ENCODE data around the gene CELF2. TPM values are rescaled to one million over a fixed set of nuclear protein-coding genes. Genes with fewer than 3 reads are reported as not detected.

Gene CELF2
- total RNA-seq, 1 donor from 2014 or later = 68.3 TPM

DNA sequence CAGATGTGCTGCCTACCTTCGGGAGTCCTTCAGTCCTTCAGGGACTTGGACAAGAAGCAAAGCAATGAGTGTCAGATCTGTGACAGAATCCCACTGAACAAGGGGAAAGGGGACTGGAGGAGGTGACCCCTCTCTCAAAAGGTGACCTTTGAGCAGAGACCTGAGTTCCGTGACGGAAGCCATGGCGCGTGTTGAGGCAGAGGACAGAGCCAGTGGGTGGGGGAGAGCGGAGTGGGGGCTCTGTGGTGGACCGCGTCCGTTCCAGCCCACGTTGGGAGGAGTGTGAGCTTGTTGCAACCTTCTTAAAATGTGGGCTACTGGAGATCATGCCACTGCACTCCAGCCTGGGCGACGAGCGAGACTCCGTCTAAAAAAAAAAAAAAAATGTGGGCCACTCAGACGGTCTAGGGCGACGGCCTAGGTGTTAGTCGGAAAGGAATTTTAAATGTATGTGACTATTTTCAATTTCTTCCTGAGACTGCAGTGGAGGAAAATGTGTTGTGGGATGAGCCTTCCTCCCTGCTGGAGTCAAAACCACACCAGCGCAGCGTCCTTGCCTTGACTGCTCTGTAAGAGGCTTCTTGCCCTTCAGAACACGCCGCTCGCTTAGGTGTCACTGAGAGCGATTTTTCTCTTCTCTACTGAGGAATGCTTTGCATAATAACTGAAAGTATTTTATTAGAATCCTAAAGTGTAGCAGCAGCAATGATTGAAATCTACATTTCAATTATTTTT is 272.7 kb downstream of the CELF2 start:
- ATAC-seq = no peak
- DNase-seq = no peak
- intact Hi-C loops (cut with micrococcal nuclease) = no loop called here

DNA sequence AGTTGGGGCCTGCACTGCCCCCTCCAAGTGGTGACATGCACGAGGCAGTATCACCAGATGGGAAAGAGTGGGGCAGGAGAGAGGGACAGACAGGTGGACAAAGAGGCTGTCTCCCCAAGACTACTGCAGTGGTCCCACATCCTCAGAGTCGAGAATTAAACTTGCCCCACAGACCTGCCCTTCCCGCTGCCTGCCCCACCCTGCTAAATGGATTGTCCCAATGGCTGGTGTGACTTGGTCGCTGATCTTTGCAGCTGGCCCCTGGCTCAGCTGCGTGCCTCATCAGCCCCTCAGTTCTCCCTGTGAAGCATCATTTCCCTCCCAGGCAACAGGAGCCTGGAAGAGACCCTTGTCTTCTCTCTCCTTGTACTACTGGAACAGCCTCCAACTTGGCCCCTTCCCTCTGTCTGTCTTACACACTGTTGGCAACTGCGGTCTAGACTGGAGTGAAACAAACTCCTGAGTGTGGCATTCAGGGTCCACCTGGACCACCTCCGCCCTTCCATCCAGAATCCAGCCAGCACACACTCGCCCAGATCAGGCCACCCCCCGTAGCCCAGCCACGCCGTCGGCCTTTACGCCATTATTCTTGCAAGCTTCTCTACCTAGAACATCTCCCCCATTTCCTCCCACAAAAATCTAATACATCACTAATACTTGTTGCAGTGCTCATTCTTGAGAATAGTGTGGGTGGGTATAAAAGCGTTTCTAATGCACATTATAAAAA is 275.1 kb downstream of the CELF2 start:
- intact Hi-C loops (cut with micrococcal nuclease) = no loop called here
- no peak for ATAC-seq
- no peak for DNase-seq

DNA sequence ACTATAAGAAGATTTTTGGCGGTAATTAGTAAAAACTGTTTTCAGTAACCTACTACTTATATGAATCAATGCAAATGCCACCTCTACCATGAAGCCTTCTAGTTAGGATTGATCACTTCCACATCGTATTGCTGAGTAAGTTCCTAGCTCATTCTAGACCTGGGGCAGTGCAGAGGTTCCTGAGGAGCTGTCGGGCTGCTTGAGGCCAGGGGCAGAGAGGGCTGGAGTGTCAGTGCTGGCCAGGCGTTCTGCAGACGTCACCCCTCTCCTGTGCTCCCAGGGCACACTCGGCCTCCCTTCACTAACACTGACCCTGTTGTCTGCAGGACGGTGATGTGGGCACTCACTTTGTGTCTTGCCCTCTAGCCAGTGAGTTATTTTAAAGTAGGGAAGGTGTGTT is 275.7 kb downstream of the CELF2 start:
- intact Hi-C loops (cut with micrococcal nuclease) = no loop called here
- DNase-seq (no peak), ATAC-seq (no peak)

DNA sequence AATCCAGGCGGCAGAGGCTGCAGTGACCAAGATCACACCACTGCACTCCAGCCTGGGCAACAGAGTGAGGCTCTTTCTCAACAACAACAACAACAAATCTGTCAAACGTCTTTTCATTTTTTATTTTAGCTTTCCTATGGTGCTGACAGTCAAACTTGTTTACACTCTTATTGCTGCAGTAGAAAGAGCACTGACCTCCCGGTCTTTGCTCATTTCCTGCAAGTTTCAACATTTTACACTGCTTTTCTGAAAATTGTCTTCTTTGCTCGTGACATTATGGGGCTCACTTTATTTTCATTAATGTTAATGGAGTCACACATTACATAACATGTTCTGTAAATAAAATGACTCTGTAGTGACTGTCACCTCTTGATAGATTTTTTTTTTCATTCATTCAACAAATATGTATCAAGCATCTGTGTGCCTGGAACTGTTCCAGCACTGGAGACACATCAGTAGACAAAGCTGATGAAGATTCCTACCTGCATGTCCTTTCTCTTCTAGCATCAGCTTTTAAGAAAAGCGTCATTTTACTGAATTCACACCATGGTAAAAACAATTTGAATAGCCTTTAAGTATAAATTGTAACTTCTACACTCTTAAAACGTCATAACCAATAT is 277.3 kb downstream of the CELF2 start:
- intact Hi-C loops (cut with micrococcal nuclease) = no loop called here
- DNase-seq (no peak), ATAC-seq (no peak)

DNA sequence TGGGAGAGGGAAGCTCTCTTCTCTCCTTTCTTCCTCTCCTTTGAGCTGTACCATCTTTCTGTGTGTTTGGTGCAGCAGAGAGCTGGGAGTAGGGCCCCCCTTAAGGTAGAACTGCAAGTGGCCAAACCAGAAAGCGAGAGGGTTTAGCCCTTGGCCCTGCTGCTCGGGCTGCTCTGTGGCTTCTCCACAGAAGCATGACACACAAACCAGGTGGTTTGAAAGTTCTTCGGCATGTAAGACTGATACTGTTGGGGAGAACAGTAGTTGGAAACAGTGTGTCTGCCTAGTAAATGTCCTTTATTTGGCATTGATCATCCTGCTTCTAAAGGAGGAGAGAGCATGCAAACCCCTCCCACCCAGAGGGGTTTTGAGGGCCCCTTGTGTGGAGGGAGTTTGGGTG is 277.8 kb downstream of the CELF2 start:
- ATAC-seq = no peak
- intact Hi-C loops (cut with micrococcal nuclease) = no loop called here

DNA sequence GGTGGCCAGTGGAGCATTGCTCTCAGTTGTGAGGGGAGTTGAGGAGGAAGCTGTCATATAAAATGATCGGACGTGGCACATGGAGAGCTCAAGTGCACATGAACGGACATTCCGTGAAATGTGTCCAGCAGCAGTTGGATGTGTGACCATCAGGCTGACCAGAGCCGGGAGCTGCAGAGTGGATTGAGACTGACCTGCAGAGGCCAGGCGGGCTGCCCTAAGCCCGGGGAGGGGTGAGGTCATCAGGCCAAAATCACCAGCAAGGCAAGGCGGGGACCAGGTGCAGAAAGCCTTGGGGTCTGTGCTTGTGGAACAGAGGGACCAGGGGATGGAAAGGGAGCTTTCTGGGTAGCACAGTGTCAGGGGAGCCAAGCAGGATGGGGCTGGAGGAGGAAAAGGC is 279.5 kb downstream of the CELF2 start:
- intact Hi-C loops (cut with micrococcal nuclease) = no loop called here
- DNase-seq (no peak), ATAC-seq (no peak)

More for the DNA sequence above, 277.8 kb downstream of the CELF2 start:
- no peak for DNase-seq

DNA sequence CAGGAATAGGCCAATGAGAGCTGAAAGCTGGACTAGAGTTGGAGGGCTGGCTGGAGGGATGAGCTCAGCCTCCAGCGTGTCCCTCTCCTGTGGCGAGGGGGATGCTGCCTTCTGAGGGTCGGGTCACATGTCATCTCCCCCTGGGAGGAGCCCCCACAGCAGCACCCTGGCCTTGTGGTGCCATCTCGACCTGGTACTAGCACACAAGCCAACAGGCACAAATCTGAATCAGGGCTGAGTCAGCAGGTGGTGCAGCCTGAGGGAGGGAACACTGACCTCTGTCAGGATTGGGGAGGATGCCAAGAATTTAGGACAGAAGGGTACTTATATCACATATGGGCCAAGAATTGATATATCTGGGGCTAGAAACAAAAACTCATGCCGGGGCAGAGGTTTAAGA is 280.4 kb downstream of the CELF2 start:
- DNase-seq = no peak
- intact Hi-C loops (cut with micrococcal nuclease) = no loop called here
- peak; percentile 36 for ATAC-seq

DNA sequence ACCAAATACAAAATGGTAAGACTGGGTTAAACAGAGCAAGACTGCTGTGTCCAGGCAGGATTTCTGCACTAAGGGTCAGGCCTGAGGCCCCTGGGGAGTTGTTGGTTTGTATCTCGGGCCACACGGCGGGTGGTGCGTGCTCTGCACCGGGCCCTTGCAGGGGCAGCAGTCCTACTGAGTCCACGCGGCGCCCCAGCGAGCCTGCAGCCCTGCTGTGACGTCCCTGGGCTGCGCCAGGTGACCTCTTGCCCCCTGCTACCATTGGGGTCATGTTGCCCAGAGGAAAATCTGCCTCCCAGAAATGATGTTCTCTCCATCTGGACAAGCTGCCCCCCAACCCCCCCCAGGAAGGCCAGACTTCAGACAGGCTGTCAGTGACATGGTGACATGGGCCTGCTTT is 281.5 kb downstream of the CELF2 start:
- no peak for DNase-seq
- intact Hi-C loops (cut with micrococcal nuclease) = no loop called here
- no peak for ATAC-seq

DNA sequence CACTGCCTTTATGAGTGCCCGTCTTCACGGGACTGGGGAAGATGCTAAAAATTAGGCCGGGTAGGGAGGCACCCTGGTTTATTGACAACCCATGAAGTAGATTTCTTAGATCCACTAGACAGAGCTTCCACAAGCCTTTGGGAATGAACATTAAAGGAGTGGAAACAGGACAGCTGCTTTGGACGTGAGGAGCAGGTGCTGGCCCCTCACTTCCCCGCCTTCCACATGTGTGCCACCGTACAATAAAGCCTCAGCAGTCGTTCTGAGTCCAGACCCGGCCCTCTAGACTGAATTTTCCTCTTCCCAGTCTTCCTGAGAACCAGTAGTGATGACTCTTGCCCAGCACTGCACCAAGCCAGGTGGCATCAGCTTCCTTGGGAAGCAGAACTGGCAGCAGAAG is 282.4 kb downstream of the CELF2 start:
- intact Hi-C loops (cut with micrococcal nuclease) = no loop called here
- ATAC-seq = no peak
- DNase-seq = no peak

DNA sequence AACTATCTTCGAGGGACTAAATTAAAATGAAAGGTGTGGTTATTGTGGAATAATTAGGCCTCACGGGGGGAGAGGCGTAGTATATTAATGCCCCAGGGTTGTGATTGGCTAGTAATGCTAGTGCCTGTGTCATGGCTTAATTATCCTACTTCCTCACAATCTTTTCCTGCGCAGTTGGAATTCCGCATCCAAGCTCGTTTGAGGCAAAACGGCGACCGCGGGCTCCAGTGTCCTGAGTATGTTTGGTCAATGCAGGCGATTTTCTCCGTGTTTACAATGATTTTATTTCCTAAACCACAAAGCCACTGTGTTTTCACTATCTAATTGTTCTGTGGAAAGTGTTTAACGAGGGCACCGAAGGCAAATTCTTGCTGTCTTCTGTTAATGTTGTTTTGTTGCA is 282.9 kb downstream of the CELF2 start:
- no peak for ATAC-seq
- DNase-seq = no peak
- intact Hi-C loops (cut with micrococcal nuclease) = no loop called here

DNA sequence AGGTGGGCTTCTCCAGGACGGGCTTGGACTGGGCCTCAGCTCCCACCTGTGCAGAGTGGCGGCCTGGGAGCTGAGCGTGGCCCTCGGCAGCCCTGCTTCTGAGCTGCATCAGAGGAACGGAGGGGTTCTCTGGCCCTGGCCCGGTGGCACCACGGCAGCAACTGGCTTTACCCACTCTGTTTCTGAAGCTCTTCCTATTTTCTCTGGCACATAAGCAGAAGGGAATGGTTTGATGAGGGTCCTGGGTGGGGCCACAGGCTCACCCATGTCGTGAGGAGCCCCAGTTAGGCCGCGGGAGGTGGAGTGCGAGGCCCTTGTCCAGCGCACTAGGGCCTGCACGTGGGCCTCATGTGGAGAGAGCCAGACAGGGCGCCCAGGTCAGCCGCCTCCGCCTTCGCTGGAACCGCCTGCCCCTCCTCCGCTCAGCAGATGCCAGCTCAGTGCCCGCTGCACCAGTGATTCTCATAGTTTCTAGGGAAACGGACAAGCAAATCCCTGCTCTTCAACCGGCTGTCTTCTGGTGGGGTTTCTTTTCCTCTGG is 284.0 kb downstream of the CELF2 start:
- ATAC-seq (peak; percentile 12), DNase-seq (no peak)
- intact Hi-C loops (cut with micrococcal nuclease) = no loop called here

DNA sequence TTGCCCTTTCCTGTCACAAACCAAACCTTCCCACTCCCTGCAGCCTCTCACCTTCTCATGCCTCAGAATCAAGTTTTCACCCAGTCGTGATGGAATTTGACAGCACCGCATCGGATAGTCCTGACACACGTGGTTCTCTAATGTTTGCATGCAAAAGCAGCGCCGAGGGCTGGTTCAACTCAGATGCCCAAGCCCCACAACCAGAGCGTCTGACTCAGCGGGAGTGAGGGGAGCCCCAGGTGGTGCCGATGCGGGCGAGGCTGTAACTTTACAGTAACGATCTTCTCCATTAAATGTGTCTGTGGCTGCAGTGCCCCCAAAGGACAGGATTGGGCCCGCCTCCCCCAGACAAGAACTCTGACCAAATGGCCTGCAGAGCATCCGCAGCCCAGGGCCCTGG is 284.5 kb downstream of the CELF2 start:
- ATAC-seq = no peak
- intact Hi-C loops (cut with micrococcal nuclease) = no loop called here
- no peak for DNase-seq

DNA sequence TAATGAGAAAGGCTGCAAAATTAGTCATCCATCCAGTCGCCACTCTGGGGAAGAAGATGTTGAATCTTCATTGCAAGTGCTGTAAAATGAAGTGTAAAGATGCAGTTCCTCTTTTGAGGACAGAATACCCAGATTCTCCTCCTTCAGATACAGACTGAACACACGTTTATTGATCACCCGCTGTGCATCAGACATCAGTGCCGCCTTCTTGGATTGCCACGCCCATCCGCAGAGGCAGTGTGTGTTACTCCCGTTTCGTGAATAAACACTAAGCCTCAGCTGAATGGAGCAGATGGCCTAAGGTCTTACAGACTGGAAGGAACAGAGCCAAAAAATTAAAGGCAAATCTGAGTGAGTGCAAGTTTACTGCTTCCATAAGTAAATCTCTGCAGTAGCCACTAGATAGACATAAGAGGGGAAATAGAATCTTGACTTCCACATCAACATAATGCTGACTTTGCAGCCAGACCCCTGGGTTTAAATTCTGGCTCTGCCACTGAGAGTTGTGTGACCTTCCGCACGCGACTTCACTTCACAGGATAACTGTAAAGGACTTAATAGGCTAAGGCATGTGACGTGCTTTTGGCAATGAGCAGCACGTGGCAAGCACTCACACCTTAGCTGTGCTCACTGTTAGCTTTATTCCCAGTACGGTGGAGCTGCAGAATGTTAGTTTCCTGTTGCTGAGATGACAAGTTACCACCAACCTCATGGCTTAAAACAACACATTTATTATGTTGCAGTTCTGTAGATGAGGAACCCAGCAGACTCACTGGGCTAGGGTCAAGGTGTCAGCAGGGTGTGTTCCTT is 285.9 kb downstream of the CELF2 start:
- intact Hi-C loops (cut with micrococcal nuclease) = no loop called here
- DNase-seq (no peak), ATAC-seq (no peak)

DNA sequence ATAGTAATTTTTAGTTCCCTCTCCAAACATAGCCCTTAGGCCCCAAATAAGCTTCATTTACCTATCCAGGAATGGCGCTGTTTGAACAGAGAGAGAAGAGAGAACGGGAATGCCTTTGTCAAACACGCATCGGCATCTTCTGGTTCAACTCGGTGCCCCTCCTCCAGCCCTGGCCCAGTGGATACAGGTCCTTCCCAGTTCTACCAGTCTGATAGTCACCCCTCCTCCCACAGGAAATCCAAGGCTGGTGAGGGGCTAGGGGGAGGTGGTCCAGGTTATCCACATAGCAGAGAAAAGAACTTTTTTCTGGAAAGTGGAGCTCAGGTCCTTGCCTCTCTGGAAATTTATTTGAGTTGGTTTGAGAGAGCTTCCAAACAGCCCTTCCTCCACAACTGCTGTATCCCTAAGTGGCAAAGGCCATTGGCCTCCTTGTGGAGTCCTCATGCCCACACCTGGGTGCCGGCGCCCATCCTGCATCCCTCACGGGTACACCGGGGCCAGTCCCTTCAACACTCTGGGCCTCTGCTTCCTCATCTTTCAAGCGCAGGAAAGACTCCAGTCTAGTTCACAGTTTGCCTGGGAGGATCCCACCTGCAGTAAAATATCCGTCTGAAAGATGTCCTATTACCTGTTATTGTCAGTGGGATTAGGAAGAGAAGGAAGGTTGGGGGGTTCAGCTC is 287.4 kb downstream of the CELF2 start:
- ATAC-seq = no peak
- intact Hi-C loops (cut with micrococcal nuclease) = no loop called here
- DNase-seq = no peak

DNA sequence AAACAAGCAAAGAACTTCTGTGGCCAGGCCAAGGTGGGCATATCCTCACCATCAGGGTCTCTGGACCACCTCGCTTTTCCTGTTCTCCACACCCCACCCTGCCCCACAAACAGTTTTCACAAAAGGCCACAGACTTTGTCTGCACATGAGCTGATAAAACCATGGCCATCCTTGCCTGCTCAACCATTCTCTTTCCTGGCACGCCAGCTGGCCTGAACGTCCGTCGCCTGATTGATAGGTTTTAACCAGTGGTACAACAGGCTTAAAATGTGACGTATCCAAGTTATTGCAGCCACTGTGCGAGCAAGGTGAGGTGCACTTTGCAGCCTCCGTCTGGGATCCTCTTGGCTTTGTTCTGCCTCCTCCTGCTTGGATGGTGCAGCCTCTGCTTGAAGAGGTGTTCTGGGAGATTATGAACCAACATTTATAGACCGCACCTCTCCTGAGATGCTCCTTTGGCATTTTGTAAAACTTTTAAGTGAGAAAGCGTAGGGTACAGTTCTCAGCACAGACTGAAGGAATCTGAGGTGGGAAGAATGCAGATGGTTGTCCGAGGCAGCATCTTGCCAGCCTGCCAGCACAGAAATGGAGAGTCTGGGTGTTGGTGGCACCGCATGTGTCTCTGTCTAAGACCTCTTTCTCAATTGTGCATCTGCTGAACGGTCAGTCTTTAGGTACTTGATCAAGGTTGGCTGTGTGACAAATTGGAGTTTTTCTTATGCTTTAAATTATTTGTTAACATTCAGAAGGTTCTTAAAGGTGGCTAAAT is 288.3 kb downstream of the CELF2 start:
- DNase-seq (no peak), ATAC-seq (no peak)
- intact Hi-C loops (cut with micrococcal nuclease) = no loop called here

DNA sequence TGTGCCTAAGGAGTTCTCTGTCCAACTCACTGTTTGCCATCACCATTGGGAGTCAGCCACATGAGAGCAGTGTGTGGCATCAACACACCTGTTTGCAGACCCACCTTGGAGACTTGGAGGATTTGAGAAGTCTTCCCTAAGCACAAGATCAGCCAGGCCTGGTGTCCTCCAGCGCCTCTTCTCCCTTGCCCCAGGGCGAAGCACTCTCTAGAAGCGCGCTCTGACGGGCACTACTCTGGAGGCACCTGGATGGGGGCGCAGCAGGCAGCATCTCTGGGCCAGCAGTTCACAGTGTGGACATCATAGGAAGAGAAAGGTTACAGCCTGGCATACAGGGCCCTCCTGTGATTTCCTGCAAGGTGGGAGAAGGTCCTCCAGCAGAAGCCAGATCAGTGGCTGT is 289.3 kb downstream of the CELF2 start:
- DNase-seq (no peak), ATAC-seq (no peak)
- intact Hi-C loops (cut with micrococcal nuclease) = no loop called here

DNA sequence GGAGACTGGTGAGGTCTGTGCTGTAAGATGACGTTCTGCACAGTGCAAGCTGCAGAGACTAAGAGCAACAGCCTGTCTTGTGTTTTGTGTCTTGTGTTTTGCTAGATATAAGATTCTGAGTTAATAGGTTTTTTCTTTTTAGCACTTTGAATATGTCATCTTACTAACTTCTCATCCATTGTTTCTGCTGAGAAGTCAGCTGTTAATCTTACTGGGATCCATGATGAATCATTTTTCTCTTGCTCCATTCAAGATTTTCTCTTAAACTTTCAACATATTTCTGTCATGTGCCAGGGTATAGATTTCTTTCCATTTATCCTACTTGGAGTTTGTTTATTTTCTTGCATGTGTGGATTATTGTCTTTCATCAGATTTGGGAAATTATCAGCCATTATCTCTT is 290.3 kb downstream of the CELF2 start:
- intact Hi-C loops (cut with micrococcal nuclease) = no loop called here
- DNase-seq (no peak), ATAC-seq (no peak)

DNA sequence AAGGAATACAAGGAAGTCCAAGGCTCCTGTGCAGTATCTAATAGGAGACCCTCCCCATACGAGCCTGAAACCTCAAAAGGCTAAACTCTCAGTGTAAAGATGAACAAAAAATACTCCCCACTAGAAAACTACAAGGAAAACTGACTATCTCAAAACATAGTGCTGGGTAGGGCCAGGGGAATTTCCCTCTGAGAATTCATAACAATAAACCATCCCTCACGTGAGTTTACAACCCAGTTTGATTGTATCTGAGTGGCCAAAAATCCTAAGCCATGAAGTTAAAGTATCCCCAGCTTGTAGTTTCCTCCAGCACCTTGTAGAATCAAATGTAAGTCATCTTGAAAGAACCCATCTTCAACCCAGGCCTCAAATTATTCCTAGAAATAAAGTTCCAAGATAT is 293.4 kb downstream of the CELF2 start:
- no peak for DNase-seq
- intact Hi-C loops (cut with micrococcal nuclease) = no loop called here

More for the DNA sequence above, 293.4 kb downstream of the CELF2 start:
- ATAC-seq = no peak
